Calu3 (cell line): Measurements from ENCODE around the gene RABGAP1. TPM values are rescaled to one million over a fixed set of nuclear protein-coding genes. Genes with fewer than 3 reads are reported as not detected.

Experiments used
- BruUV-seq: library from RNA; stranded (reverse); fragments of 400-500 nt; replicated peaks from 2 replicates; lab custom pipeline; 2021; lab: Mats Ljungman, UMichigan
- CTCF ChIA-PET: fragments of 300-600 bp; sonication (Branson Sonifier 250); formaldehyde crosslinking; loops from one replicate; lab custom pipeline; 2022; ENCODE audit warnings: antibody characterized with exemption; lab: Charles Lee
- DNase-seq: peaks from one replicate; pipeline ENCODE4 v3.0.0; 2022
- H3K27ac Mint-ChIP-seq: one replicate; pipeline ENCODE4 v1.8.0; 2022; ENCODE audit warnings: mixed read lengths; ENCODE audit not compliant: unreplicated experiment
- H3K27me3 Mint-ChIP-seq: one replicate; pipeline ENCODE4 v1.8.0; 2022; ENCODE audit warnings: mixed read lengths; ENCODE audit not compliant: unreplicated experiment
- H3K36me3 Mint-ChIP-seq: one replicate; pipeline ENCODE4 v1.8.0; 2022; ENCODE audit warnings: mild to moderate bottlenecking, moderate library complexity, mixed read lengths; ENCODE audit not compliant: insufficient read depth, unreplicated experiment
- H3K4me1 Mint-ChIP-seq: one replicate; pipeline ENCODE4 v1.8.0; 2022; ENCODE audit warnings: mild to moderate bottlenecking, low read depth, mixed read lengths; ENCODE audit not compliant: unreplicated experiment
- H3K4me3 Mint-ChIP-seq: one replicate; pipeline ENCODE4 v1.8.0; 2022; ENCODE audit warnings: mild to moderate bottlenecking, low read depth, moderate library complexity, mixed read lengths; ENCODE audit not compliant: unreplicated experiment
- H3K9me3 Mint-ChIP-seq: one replicate; pipeline ENCODE4 v1.8.0; 2022; ENCODE audit warnings: low read depth, mixed read lengths; ENCODE audit not compliant: unreplicated experiment
- CTCF ChIP-seq: fragments of 200-600 bp; IDR thresholded peaks from one replicate; pipeline ENCODE4 v1.8.0; 2022; ENCODE audit warnings: antibody characterized with exemption; ENCODE audit not compliant: unreplicated experiment
- intact Hi-C: fragments of 100-400 bp; cut with micrococcal nuclease; formaldehyde crosslinking; loops from one replicate; pipeline ENCODE4 v1.10.0; 2022; ENCODE audit not compliant: unreplicated experiment
- total RNA-seq: library from RNA; stranded (reverse); gene quantifications from 2 replicates; pipeline ENCODE4 v1.2.3, GENCODE V29; 2022

RABGAP1 gene
- total RNA-seq, 1 experiment from 2014 or later = 57.9 TPM

- CTCF ChIA-PET = no interaction called here
- Mint-ChIP-seq H3K4me1 (no peaks in the 10 kb centered on the region), H3K27me3 (no peaks in the 10 kb centered on the region), H3K36me3 (peaks cover 18% of the 10 kb centered on the region), H3K4me3 (no peak overlapping the region), H3K9me3 (no peaks in the 10 kb centered on the region), H3K27ac (no peak overlapping the region)
- TF ChIP-seq CTCF = no peak
- intact Hi-C loops = no loop called here
- no TSS peak for BruUV-seq
- DNase-seq = no peak
Measured at GRCh38 chr9:123099042-123099441, 158.2 kb downstream of the RABGAP1 start.

- no peak for DNase-seq
- H3K9me3 Mint-ChIP-seq = no peaks in the 10 kb centered on the region
- CTCF ChIA-PET = no interaction called here
- no peak overlapping the region for H3K4me3 Mint-ChIP-seq
- H3K27me3 Mint-ChIP-seq = no peaks in the 10 kb centered on the region
- no peak overlapping the region for H3K27ac Mint-ChIP-seq
- no peaks in the 10 kb centered on the region for H3K4me1 Mint-ChIP-seq
- no peak for TF ChIP-seq CTCF
- peaks cover 18% of the 10 kb centered on the region for H3K36me3 Mint-ChIP-seq
- intact Hi-C loops = no loop called here
- BruUV-seq = no TSS peak
Measured at GRCh38 chr9:123099548-123099947, 158.7 kb downstream of the RABGAP1 start.

GRCh38 chr9:123102375-123103113 is 161.7 kb downstream of the RABGAP1 start:
- Mint-ChIP-seq H3K4me3 (no peak overlapping the region), H3K27me3 (no peaks in the 10 kb centered on the region), H3K27ac (no peak overlapping the region), H3K4me1 (no peaks in the 10 kb centered on the region), H3K9me3 (no peaks in the 10 kb centered on the region), H3K36me3 (peaks cover 40% of the 10 kb centered on the region)
- no peak for TF ChIP-seq CTCF
- BruUV-seq = no TSS peak
- no peak for DNase-seq
- CTCF ChIA-PET = interaction anchor here (0.6 to 2.6 kb wide), 2 partner anchors 247 to 534 kb away, joined by 5 to 14 read pairs; no protein-coding TSS in a partner anchor
- intact Hi-C loops = loop anchor here (2.0 kb wide), 1 partner anchor 246 kb away; no protein-coding TSS in a partner anchor

- TF ChIP-seq CTCF = no peak
- Mint-ChIP-seq H3K9me3 (no peaks in the 10 kb centered on the region), H3K27me3 (no peaks in the 10 kb centered on the region), H3K27ac (no peak overlapping the region), H3K36me3 (peaks cover 38% of the 10 kb centered on the region), H3K4me3 (no peak overlapping the region), H3K4me1 (no peaks in the 10 kb centered on the region)
- intact Hi-C loops = no loop called here
- CTCF ChIA-PET = no interaction called here
- DNase-seq = no peak
- BruUV-seq = no TSS peak
Measured at GRCh38 chr9:123104807-123105206, 164.0 kb downstream of the RABGAP1 start.
